HG03354 (cell line): ENCODE data around the gene TFF2.

Source experiments
- ATAC-seq: cut with Tn5 transposase; IDR thresholded peaks from one replicate; pipeline ENCODE4 v1.9.1; 2021; ENCODE audit warnings: mild to moderate bottlenecking; ENCODE audit not compliant: unreplicated experiment, poor library complexity, severe bottlenecking

TFF2 gene

GRCh38 chr21:42309753-42310213 lies 41.0 kb downstream of the TFF2 start:
- no peak for ATAC-seq

GRCh38 chr21:42308914-42309752 lies 41.7 kb downstream of the TFF2 start:
- ATAC-seq, result no peak

GRCh38 chr21:42308161-42308913 lies 42.5 kb downstream of the TFF2 start:
- ATAC-seq, result no peak

GRCh38 chr21:42307106-42307505 lies 43.7 kb downstream of the TFF2 start:
- ATAC-seq, result no peak

- ATAC-seq, result no peak
Measured at GRCh38 chr21:42306366-42307035, 44.3 kb downstream of the TFF2 start.

- ATAC-seq, result no peak
Measured at GRCh38 chr21:42305707-42306147, 45.1 kb downstream of the TFF2 start.

GRCh38 chr21:42304556-42305454 lies 46.0 kb downstream of the TFF2 start:
- ATAC-seq, result no peak

GRCh38 chr21:42303443-42303842 lies 47.4 kb downstream of the TFF2 start:
- no peak for ATAC-seq

GRCh38 chr21:42302794-42303193 lies 48.0 kb downstream of the TFF2 start:
- ATAC-seq, result no peak

- ATAC-seq, result no peak
Measured at GRCh38 chr21:42302076-42302650, 48.6 kb downstream of the TFF2 start.

GRCh38 chr21:42301371-42302075 lies 49.3 kb downstream of the TFF2 start:
- no peak for ATAC-seq

GRCh38 chr21:42300956-42301355 lies 49.8 kb downstream of the TFF2 start:
- ATAC-seq, result no peak

GRCh38 chr21:42300045-42300583 lies 50.7 kb downstream of the TFF2 start:
- no peak for ATAC-seq

- no peak for ATAC-seq
Measured at GRCh38 chr21:42299324-42300044, 51.3 kb downstream of the TFF2 start.

GRCh38 chr21:42298657-42299056 lies 52.1 kb downstream of the TFF2 start:
- no peak for ATAC-seq

- no peak for ATAC-seq
Measured at GRCh38 chr21:42298237-42298636, 52.6 kb downstream of the TFF2 start.

- ATAC-seq, result no peak
Measured at GRCh38 chr21:42297377-42297776, 53.4 kb downstream of the TFF2 start.

GRCh38 chr21:42296501-42296900 lies 54.3 kb downstream of the TFF2 start:
- ATAC-seq, result no peak
